Posterior vena cava (tissue), 2 donors: ENCODE data around the gene DNAJC27. TPM values are rescaled to one million over a fixed set of nuclear protein-coding genes. Genes with fewer than 3 reads are reported as not detected.

Experiments used
- DNase-seq: peaks from one replicate; pipeline ENCODE4 v3.0.0-alpha.2; 2020; ENCODE audit warnings: low spot score
- intact Hi-C, 2 donors: fragments of 100-400 bp; cut with DNase I; formaldehyde crosslinking; loops; one replicate each; pipeline versions ENCODE4 v1.14.1 to v1.14.2; 2022 to 2023
- total RNA-seq, 2 donors: library from RNA; stranded (reverse); fragmentation: NEBNext Ultra II Directional; extraction: Animal tissue kit (Norgen Biotek cat#: 25700); gene quantifications; one replicate each; pipeline ENCODE4 v1.2.1, GENCODE V29; 2021
- donor health status: DM: yes; HTN: yes; CAD: no.
- donor health status: DM: yes; HTN: yes; CAD: no.

Gene DNAJC27
- total RNA-seq, 2 donors from 2014 or later: 5.6 to 7.2 TPM

GRCh38 chr2:24932715-24933114 lies 39.0 kb downstream of the DNAJC27 start:
- intact Hi-C loops: no loop called here
- DNase-seq: no peak

GRCh38 chr2:24930768-24931167 lies 41.0 kb downstream of the DNAJC27 start:
- intact Hi-C loops: no loop called here
- DNase-seq: no peak

DNA sequence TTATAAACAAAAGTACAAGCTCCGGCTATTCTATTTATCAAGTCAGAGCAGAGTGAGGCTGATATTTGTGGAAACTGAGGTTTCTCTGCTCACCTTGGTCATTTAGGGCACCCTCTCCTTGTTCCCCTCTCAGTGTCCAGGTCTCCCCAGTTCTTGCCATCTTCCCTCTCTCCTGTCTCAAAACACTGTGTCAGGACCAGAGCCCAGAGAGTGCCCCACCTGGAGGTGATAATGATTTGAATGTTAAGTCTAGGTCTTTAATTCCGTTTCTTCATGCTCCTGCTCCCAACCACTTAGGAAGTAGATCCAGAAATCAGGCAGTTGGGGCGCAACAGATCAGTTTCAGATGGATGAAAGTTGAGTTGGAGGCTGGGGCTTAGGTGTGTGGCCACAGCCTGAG lies 42.5 kb downstream of the DNAJC27 start:
- no peak for DNase-seq
- intact Hi-C loops: no loop called here

- intact Hi-C loops: no loop called here
Measured at GRCh38 chr2:24928036-24928435, 43.7 kb downstream of the DNAJC27 start.

GRCh38 chr2:24926602-24927252 lies 45.0 kb downstream of the DNAJC27 start:
- peak; percentile 95 for DNase-seq
- intact Hi-C loops: no loop called here

More at GRCh38 chr2:24928036-24928435, 43.7 kb downstream of the DNAJC27 start:
- DNase-seq: no peak

- intact Hi-C loops: no loop called here
- no peak for DNase-seq
Measured at GRCh38 chr2:24926220-24926601, 45.5 kb downstream of the DNAJC27 start.

- intact Hi-C loops: no loop called here
- DNase-seq: no peak
Measured at GRCh38 chr2:24925815-24926214, 45.9 kb downstream of the DNAJC27 start.

- no peak for DNase-seq
- intact Hi-C loops: no loop called here
Measured at GRCh38 chr2:24924732-24925131, 47.0 kb downstream of the DNAJC27 start.

GRCh38 chr2:24924266-24924665 lies 47.5 kb downstream of the DNAJC27 start:
- no peak for DNase-seq
- intact Hi-C loops: no loop called here

DNA sequence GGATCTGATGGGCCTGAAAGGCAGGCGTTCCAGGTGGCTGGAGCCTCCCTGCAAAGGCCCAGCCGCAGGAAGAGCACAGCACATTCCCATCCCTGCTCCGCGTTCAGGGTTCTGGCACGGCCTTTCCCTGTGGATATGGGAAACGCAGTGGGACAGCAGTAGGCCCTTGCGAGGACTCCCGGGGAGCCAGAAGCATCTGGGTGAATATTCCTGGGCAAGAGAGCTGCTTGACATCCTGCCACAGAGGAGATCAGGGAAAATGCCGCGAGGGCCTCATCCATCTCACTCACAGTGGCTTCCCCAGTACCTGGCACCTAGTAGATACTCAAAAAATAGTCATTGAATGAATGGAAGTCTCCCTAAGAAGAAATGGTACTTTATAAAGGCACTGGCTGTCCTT lies 48.6 kb downstream of the DNAJC27 start:
- DNase-seq: no peak
- intact Hi-C loops: no loop called here

DNA sequence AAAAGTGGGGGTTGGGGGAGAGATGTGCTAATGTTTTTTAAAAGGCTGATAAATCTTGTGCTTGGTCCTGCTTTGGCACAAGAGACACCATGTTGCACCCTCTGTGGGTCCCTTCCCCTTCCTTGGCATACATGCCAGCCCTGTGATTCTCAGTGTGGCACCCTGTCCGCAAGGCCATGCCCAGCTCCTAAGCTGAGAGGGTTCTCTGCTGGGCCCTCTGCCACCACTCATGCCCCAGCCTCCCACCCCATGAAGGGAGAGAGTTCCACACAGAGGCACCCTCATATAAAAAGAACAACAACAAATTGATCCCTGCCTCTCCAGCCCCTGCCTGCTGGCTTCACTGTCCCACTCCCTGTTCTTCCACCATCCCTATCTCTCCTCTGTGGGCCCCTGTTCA lies 49.2 kb downstream of the DNAJC27 start:
- DNase-seq: peak; percentile 44
- intact Hi-C loops: no loop called here

GRCh38 chr2:24920809-24921441 lies 50.8 kb downstream of the DNAJC27 start:
- DNase-seq: peak; percentile 44
- intact Hi-C loops: no loop called here

- DNase-seq: peak; percentile 83
- intact Hi-C loops: no loop called here
Measured at GRCh38 chr2:24920098-24920808, 51.5 kb downstream of the DNAJC27 start, which contains the start of gene ADCY3. Gene ADCY3, minus strand, starts transcription at chr2:24920237. Its CDS starts 1,250 bp downstream, at chr2:24918987.

DNA sequence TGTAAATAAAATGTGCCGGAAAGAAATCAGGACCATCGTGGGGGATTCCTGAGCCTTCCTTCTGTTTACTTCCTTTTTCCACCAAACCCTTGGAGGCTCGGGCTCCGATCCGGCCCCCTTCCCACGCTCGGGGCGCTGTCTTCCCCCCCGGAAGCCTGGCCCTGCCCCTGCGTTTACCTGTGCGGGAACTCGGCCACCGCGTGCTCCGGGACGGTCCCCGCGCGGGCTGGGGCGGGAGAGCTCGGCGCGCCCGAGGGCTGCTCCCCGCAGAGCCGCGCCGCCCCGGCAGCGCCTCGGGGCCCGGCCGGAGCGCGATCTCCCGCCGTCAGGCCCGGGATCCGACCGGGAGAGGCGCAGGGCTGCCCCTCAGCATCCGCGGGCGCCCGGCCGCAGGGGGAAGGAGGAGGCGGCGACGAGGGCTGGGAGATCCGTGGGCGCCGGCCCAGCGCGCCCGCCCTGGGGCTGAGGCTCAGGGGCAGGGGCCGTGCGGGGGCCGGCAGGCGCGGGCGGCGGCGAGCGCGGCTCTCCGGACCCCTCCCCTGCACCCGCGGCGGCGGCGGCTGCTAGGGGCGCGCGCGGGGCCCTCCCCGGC lies 52.2 kb downstream of the DNAJC27 start:
- peak; percentile 83 for DNase-seq
- intact Hi-C loops: no loop called here

GRCh38 chr2:24919037-24919505 lies 52.7 kb downstream of the DNAJC27 start:
- intact Hi-C loops: no loop called here
- DNase-seq: peak; percentile 83

- DNase-seq: peak; percentile 77
- intact Hi-C loops: no loop called here
Measured at GRCh38 chr2:24918326-24919036, 53.3 kb downstream of the DNAJC27 start.

- DNase-seq: peak; percentile 64
Measured at GRCh38 chr2:24917731-24918325, 53.9 kb downstream of the DNAJC27 start.

GRCh38 chr2:24917086-24917485 lies 54.7 kb downstream of the DNAJC27 start:
- intact Hi-C loops: no loop called here
- peak; percentile 63 for DNase-seq

More at GRCh38 chr2:24917731-24918325, 53.9 kb downstream of the DNAJC27 start:
- intact Hi-C loops: no loop called here

DNA sequence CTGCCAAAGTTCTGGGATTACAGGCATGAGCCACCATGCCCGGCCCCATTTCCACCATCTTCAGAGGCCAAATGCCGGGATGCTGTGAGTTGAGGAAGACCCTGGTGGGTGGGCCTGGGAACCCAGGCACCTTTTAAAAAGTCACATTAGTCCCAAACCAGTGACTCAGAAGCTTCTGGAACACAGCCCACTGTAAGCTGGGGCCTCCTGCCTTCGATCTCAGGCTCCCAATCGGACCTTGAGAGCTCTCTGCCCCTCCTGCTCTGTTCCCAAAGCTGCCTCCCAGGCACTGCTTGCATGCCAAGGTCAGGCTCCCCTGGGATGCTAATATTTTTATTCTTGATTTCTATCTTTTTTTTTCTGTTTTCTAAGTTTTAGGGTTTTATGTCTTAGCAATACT lies 56.0 kb downstream of the DNAJC27 start:
- intact Hi-C loops: loop anchor here in 1 of 2 donors (1.0 kb wide), 1 partner anchor 48 kb away; no protein-coding TSS in a partner anchor
- peak; percentile 67 for DNase-seq
